Neural crest cell (in vitro differentiated cells): Measurements from ENCODE around the gene SMAD3. TPM values are rescaled to one million over a fixed set of nuclear protein-coding genes. Genes with fewer than 3 reads are reported as not detected.

Experiments
- DNase-seq: peaks from one replicate; pipeline ENCODE4 v3.0.0; 2021; ENCODE audit warnings: low read depth, mixed read lengths, low spot score
- H3K27ac Mint-ChIP-seq: one replicate; pipeline ENCODE4 v1.8.0; 2021; ENCODE audit warnings: mild to moderate bottlenecking, mixed read lengths; ENCODE audit not compliant: unreplicated experiment
- H3K27me3 Mint-ChIP-seq: 2 replicates; pipeline ENCODE4 v1.8.0; 2021; ENCODE audit warnings: low read depth, mild to moderate bottlenecking, mixed read lengths
- H3K36me3 Mint-ChIP-seq: 2 replicates; pipeline ENCODE4 v1.8.0; 2021; ENCODE audit warnings: low read depth, mild to moderate bottlenecking, mixed read lengths
- H3K4me1 Mint-ChIP-seq: 2 replicates; pipeline ENCODE4 v1.8.0; 2021; ENCODE audit warnings: mixed read lengths
- H3K4me3 Mint-ChIP-seq: one replicate; pipeline ENCODE4 v1.8.0; 2021; ENCODE audit warnings: mild to moderate bottlenecking, mixed read lengths
- H3K9me3 Mint-ChIP-seq: 2 replicates; pipeline ENCODE4 v1.8.0; 2021; ENCODE audit warnings: mixed read lengths
- CTCF ChIP-seq: fragments of 200-600 bp; sonication (generic); conservative IDR thresholded peaks from 2 replicates; pipeline ENCODE4 v1.5.0; 2021; ENCODE audit warnings: antibody characterized with exemption, mild to moderate bottlenecking
- total RNA-seq: library from RNA; stranded (reverse); gene quantifications from 2 replicates; pipeline ENCODE4 v1.2.1, GENCODE V29; 2021

SMAD3 gene
- total RNA-seq, 1 donor from 2014 or later, result 39.5 TPM

GRCh38 chr15:67066041-67066958, 898 bp downstream of the SMAD3 start:
- Mint-ChIP-seq H3K27me3 (peaks cover 22% of the 10 kb centered on the region), H3K27ac (peak overlapping the region; percentile 96), H3K36me3 (peaks cover 3% of the 10 kb centered on the region), H3K9me3 (no peaks in the 10 kb centered on the region), H3K4me1 (peaks cover 56% of the 10 kb centered on the region), H3K4me3 (peak overlapping the region; percentile 97)
- DNase-seq, result peak; percentile 21
- TF ChIP-seq CTCF, result no peak

- no peaks in the 10 kb centered on the region for H3K9me3 Mint-ChIP-seq
- peaks cover 3% of the 10 kb centered on the region for H3K36me3 Mint-ChIP-seq
- peak overlapping the region; percentile 96 for H3K27ac Mint-ChIP-seq
- H3K4me3 Mint-ChIP-seq, result peak overlapping the region; percentile 97
- peaks cover 57% of the 10 kb centered on the region for H3K4me1 Mint-ChIP-seq
- no peak for TF ChIP-seq CTCF
- H3K27me3 Mint-ChIP-seq, result peaks cover 18% of the 10 kb centered on the region
- no peak for DNase-seq
These were observed 1.8 kb downstream of the SMAD3 start for GRCh38 chr15:67066959-67067853.

DNA sequence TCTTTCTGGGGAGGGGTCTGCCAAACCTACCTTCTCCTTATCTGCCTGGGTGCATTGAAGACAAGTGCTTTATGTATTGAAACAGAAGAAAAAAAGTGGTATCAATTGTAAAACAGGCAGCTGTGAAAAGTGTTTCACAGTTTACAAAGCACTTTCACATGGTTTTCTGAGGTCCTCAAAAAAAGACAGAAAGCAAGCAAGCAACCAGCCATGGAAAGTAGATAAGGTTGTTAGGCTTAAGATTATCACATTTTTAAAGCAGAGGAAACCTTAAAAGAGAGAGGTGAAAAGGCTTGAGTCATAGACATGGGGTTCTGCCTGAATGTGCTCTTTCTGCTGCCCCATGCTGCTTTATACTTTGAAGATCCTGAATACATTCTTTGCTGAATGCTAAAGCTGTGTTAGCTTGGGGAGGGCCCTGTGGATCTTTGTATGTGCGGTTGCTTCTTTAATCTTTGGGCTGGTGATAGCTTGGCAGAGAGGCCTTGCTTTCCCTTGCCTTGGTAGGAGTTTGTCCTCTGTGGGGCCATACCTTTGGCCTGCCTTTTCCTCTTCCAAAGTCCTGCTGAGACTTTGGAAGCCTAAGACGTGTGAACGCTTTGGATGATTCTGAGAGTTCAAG, 2.6 kb downstream of the SMAD3 start:
- H3K9me3 Mint-ChIP-seq, result no peaks in the 10 kb centered on the region
- peaks cover 65% of the 10 kb centered on the region for H3K4me1 Mint-ChIP-seq
- TF ChIP-seq CTCF, result no peak
- peak overlapping the region; percentile 97 for H3K4me3 Mint-ChIP-seq
- DNase-seq, result no peak
- H3K27ac Mint-ChIP-seq, result peak overlapping the region; percentile 96
- H3K27me3 Mint-ChIP-seq, result peaks cover 14% of the 10 kb centered on the region
- peaks cover 3% of the 10 kb centered on the region for H3K36me3 Mint-ChIP-seq

- Mint-ChIP-seq H3K4me1 (peaks cover 61% of the 10 kb centered on the region), H3K4me3 (peak overlapping the region; percentile 97), H3K27me3 (peaks cover 6% of the 10 kb centered on the region)
These were observed 3.5 kb downstream of the SMAD3 start for GRCh38 chr15:67068710-67069400.

More at GRCh38 chr15:67068710-67069400, 3.5 kb downstream of the SMAD3 start:
- Mint-ChIP-seq H3K9me3 (no peaks in the 10 kb centered on the region), H3K27ac (no peak overlapping the region), H3K36me3 (peaks cover 3% of the 10 kb centered on the region)
- no peak for DNase-seq
- no peak for TF ChIP-seq CTCF
